ENCODE measurements around the gene MAP6.

DNA sequence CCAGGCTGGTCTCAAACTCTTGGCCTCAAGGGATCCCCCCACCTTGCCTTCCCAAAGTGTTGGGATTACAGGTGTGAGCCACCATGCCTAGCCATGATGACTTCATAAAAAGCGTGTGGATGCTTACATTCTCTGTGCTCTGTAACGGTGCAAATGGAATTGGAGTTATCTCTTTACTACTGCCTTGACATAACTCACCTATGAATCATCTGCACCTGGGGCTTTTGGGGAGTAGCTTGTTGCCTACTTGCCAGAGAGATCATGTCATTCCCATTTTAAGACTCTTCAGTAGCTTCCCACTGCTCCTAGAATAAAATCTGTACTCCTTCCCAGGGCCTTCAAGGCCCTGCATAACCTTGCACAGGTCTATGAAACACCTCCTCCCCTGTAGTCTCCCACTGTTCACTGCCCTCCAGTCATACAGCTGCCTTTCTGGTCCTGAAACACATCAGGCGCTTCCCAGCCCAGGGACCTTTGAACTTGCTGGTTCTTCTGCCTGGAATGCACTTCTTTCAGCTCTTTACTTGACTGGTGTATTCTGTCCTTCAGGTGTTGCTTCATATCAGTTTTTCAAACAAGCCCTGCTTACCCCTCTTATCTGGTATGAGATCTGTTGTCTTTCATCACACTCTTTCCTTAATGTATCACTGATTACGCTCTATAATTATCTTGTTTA, 29.2 kb upstream of the MAP6 start:
- TF ChIP-seq, protein P1, sequence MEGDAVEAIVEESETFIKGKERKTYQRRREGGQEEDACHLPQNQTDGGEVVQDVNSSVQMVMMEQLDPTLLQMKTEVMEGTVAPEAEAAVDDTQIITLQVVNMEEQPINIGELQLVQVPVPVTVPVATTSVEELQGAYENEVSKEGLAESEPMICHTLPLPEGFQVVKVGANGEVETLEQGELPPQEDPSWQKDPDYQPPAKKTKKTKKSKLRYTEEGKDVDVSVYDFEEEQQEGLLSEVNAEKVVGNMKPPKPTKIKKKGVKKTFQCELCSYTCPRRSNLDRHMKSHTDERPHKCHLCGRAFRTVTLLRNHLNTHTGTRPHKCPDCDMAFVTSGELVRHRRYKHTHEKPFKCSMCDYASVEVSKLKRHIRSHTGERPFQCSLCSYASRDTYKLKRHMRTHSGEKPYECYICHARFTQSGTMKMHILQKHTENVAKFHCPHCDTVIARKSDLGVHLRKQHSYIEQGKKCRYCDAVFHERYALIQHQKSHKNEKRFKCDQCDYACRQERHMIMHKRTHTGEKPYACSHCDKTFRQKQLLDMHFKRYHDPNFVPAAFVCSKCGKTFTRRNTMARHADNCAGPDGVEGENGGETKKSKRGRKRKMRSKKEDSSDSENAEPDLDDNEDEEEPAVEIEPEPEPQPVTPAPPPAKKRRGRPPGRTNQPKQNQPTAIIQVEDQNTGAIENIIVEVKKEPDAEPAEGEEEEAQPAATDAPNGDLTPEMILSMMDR (IDR thresholded peaks at IDR 0.05; ENCODE audit: low read length), result no peak
- TF ChIP-seq EZH2 (optimal IDR thresholded peaks at IDR 0.05; ENCODE audit: low read depth, low read length) (no peak), EZH2phosphoT487 (IDR thresholded peaks at IDR 0.05; ENCODE audit: low read length) (no peak)

Measured in MM.1S (cell line).